BJ (cell line): ENCODE results near the gene SGCA. TPM values are rescaled to one million over a fixed set of nuclear protein-coding genes. Genes with fewer than 3 reads are reported as not detected.

ENCODE experiments used
- CTCF ChIA-PET: fragments of 350-600 bp; formaldehyde crosslinking; extraction: SDS; loops from one replicate; lab custom pipeline; 2021; ENCODE audit warnings: antibody characterized with exemption, inconsistent platforms; lab: Yijun Ruan, JAX
- POLR2A ChIA-PET: fragments of 300-600 bp; sonication (Branson Sonifier 250); formaldehyde crosslinking; extraction: SDS; loops from one replicate; lab custom pipeline; 2021; ENCODE audit warnings: antibody characterized with exemption; lab: Charles Lee
- DNase-seq: peaks from one replicate; pipeline ENCODE4 v3.0.0-alpha.2; 2011; ENCODE audit warnings: low read depth
- H3K27me3 ChIP-seq: 2 replicates; pipeline ENCODE4 v1.6.0; 2011; ENCODE audit warnings: low read length; ENCODE audit not compliant: control insufficient read depth, insufficient read depth
- H3K36me3 ChIP-seq: 2 replicates; pipeline ENCODE4 v1.5.1; 2011; ENCODE audit warnings: low read length; ENCODE audit not compliant: control insufficient read depth, insufficient read depth
- H3K4me3 ChIP-seq: 2 replicates; pipeline ENCODE4 v1.5.1; 2011; ENCODE audit warnings: low read depth, mild to moderate bottlenecking, control low read depth, low read length
- CTCF ChIP-seq: IDR thresholded peaks from 2 replicates; pipeline ENCODE4 v1.5.1; 2011; ENCODE audit warnings: low read depth, mild to moderate bottlenecking, control low read depth, inconsistent platforms, low read length, moderate library complexity; ENCODE audit not compliant: insufficient read depth
- polyA plus RNA-seq: library from polyadenylated mRNA; depleted of rRNA; stranded (reverse); fragments of >200 nt; gene quantifications from 2 replicates; pipeline ENCODE4 v1.2.3, GENCODE V29; 2011

Gene SGCA
- polyA plus RNA-seq, 1 experiment: 0.40 TPM

GRCh38 chr17:50217591-50217990 lies 51.8 kb downstream of the SGCA start:
- H3K27me3 ChIP-seq: no peaks in the 10 kb centered on the region
- no peak for DNase-seq
- H3K36me3 ChIP-seq: no peaks in the 10 kb centered on the region
- ChIA-PET CTCF (interaction anchor here (0.8 to 23.7 kb wide), 7 partner anchors 8 to 80 kb away, joined by 3 to 515 read pairs (median 9); partner anchors contain the start of genes COL1A1 and TMEM92), POLR2A (interaction anchor here (2.7 to 4.3 kb wide), 2 partner anchors 8 to 16 kb away, joined by 30 to 58 read pairs; partner anchors contain the start of gene COL1A1)
- H3K4me3 ChIP-seq: no peak overlapping the region
- TF ChIP-seq CTCF: no peak

- Histone ChIP-seq H3K4me3 (no peak overlapping the region), H3K27me3 (no peaks in the 10 kb centered on the region), H3K36me3 (no peaks in the 10 kb centered on the region)
- no peak for DNase-seq
- ChIA-PET POLR2A (interaction anchor here (0.7 to 4.3 kb wide), 6 partner anchors 8 to 157 kb away, joined by 4 to 58 read pairs (median 6); partner anchors contain the start of gene COL1A1), CTCF (interaction anchor here (0.8 to 23.7 kb wide), 7 partner anchors 9 to 79 kb away, joined by 3 to 515 read pairs (median 9); partner anchors contain the start of genes COL1A1 and TMEM92)
- TF ChIP-seq CTCF: no peak
Observed at GRCh38 chr17:50218071-50218759, 52.4 kb downstream of the SGCA start.

GRCh38 chr17:50218771-50219315 lies 53.0 kb downstream of the SGCA start:
- CTCF ChIA-PET: interaction anchor here (0.6 to 23.7 kb wide), 7 partner anchors 9 to 99 kb away, joined by 3 to 515 read pairs (median 7); partner anchors contain the start of genes COL1A1 and TMEM92

GRCh38 chr17:50219342-50219741 lies 53.5 kb downstream of the SGCA start:
- CTCF ChIA-PET: interaction anchor here (0.6 to 23.7 kb wide), 6 partner anchors 15 to 98 kb away, joined by 3 to 515 read pairs (median 6); partner anchors contain the start of genes COL1A1 and TMEM92
- H3K4me3 ChIP-seq: peak overlapping the region; percentile 21
- no peak for DNase-seq
- POLR2A ChIA-PET: interaction anchor here (0.6 to 4.3 kb wide), 8 partner anchors 9 to 53 kb away, joined by 3 to 58 read pairs (median 6); partner anchors contain the start of gene COL1A1
- no peaks in the 10 kb centered on the region for H3K27me3 ChIP-seq
- no peak for TF ChIP-seq CTCF
- no peaks in the 10 kb centered on the region for H3K36me3 ChIP-seq

More at GRCh38 chr17:50218771-50219315, 53.0 kb downstream of the SGCA start:
- POLR2A ChIA-PET: interaction anchor here (0.7 to 4.3 kb wide), 7 partner anchors 9 to 158 kb away, joined by 4 to 58 read pairs (median 6); partner anchors contain the start of gene COL1A1
- no peak for TF ChIP-seq CTCF
- no peaks in the 10 kb centered on the region for H3K27me3 ChIP-seq
- H3K4me3 ChIP-seq: no peak overlapping the region
- H3K36me3 ChIP-seq: no peaks in the 10 kb centered on the region
- DNase-seq: peak; percentile 93
